ENCODE results near the gene AKT3.

AKT3 gene

GRCh38 chr1:243520831-243521230, 329.2 kb downstream of the AKT3 start:
- no peak for DNase-seq (ENCODE audit: low read depth)
- no peak overlapping the region for H3K4me3 ChIP-seq (ENCODE audit: low read length)
- TF ChIP-seq CTCF (conservative IDR thresholded peaks at IDR 0.05; ENCODE audit: low read depth, low read length) = no peak

GRCh38 chr1:243514927-243515326, 335.1 kb downstream of the AKT3 start:
- DNase-seq (ENCODE audit: low read depth) = no peak
- H3K4me3 ChIP-seq (ENCODE audit: low read length) = no peak overlapping the region
- no peak for TF ChIP-seq CTCF (conservative IDR thresholded peaks at IDR 0.05; ENCODE audit: low read depth, low read length)

GRCh38 chr1:243513726-243514491, 336.1 kb downstream of the AKT3 start:
- no peak for DNase-seq (ENCODE audit: low read depth)
- no peak overlapping the region for H3K4me3 ChIP-seq (ENCODE audit: low read length)

GRCh38 chr1:243510928-243511327, 339.1 kb downstream of the AKT3 start:
- DNase-seq (ENCODE audit: low read depth) = no peak
- TF ChIP-seq CTCF (conservative IDR thresholded peaks at IDR 0.05; ENCODE audit: low read depth, low read length) = no peak

More at GRCh38 chr1:243513726-243514491, 336.1 kb downstream of the AKT3 start:
- no peak for TF ChIP-seq CTCF (conservative IDR thresholded peaks at IDR 0.05; ENCODE audit: low read depth, low read length)

GRCh38 chr1:243508943-243509342, 341.1 kb downstream of the AKT3 start:
- TF ChIP-seq CTCF (conservative IDR thresholded peaks at IDR 0.05; ENCODE audit: low read depth, low read length) = no peak
- no peak overlapping the region for H3K4me3 ChIP-seq (ENCODE audit: low read length)
- no peak for DNase-seq (ENCODE audit: low read depth)

More at GRCh38 chr1:243510928-243511327, 339.1 kb downstream of the AKT3 start:
- no peak overlapping the region for H3K4me3 ChIP-seq (ENCODE audit: low read length)

- H3K4me3 ChIP-seq (ENCODE audit: low read length) = no peak overlapping the region
- no peak for DNase-seq (ENCODE audit: low read depth)
- TF ChIP-seq CTCF (conservative IDR thresholded peaks at IDR 0.05; ENCODE audit: low read depth, low read length) = no peak
These were observed 341.7 kb downstream of the AKT3 start for GRCh38 chr1:243508303-243508713.

- no peak for DNase-seq (ENCODE audit: low read depth)
- TF ChIP-seq CTCF (conservative IDR thresholded peaks at IDR 0.05; ENCODE audit: low read depth, low read length) = no peak
- H3K4me3 ChIP-seq (ENCODE audit: low read length) = no peak overlapping the region
These were observed 342.3 kb downstream of the AKT3 start for GRCh38 chr1:243507672-243508302.
